ENCODE data around the gene WASHC3.

Gene WASHC3

GRCh38 chr12:101992091-101992490, 69.7 kb downstream of the WASHC3 start:
- TF ChIP-seq CTCF (IDR thresholded peaks at IDR 0.05): no peak

- TF ChIP-seq CTCF (IDR thresholded peaks at IDR 0.05): no peak
Measured at GRCh38 chr12:101982307-101982706, 79.5 kb downstream of the WASHC3 start.

- no peak for TF ChIP-seq CTCF (IDR thresholded peaks at IDR 0.05)
Measured at GRCh38 chr12:101981868-101982267, 79.9 kb downstream of the WASHC3 start.

GRCh38 chr12:101968770-101969169, 93.0 kb downstream of the WASHC3 start:
- TF ChIP-seq CTCF (IDR thresholded peaks at IDR 0.05): no peak

- TF ChIP-seq CTCF (IDR thresholded peaks at IDR 0.05): no peak
Measured at GRCh38 chr12:101967506-101967905, 94.3 kb downstream of the WASHC3 start.

- no peak for TF ChIP-seq CTCF (IDR thresholded peaks at IDR 0.05)
Measured at GRCh38 chr12:101966496-101966895, 95.3 kb downstream of the WASHC3 start.

GRCh38 chr12:101963697-101964096, 98.1 kb downstream of the WASHC3 start:
- TF ChIP-seq CTCF (IDR thresholded peaks at IDR 0.05): no peak
